GM20431 (cell line): ENCODE data around the gene GRIK4.

Experiments
- in situ Hi-C: fragments of 300-500 bp; cut with MseI, MboI; formaldehyde crosslinking; loops from one replicate; pipeline ENCODE4 v1.15.0; 2020; ENCODE audit warnings: low sequenced_read_pairs; ENCODE audit not compliant: unreplicated experiment

GRIK4 gene

GRCh38 chr11:120880498-120881175, 369.1 kb downstream of the GRIK4 start:
- in situ Hi-C loops: no loop called here

- in situ Hi-C loops: no loop called here
These were observed 370.0 kb downstream of the GRIK4 start for GRCh38 chr11:120881596-120881995.

GRCh38 chr11:120882175-120882574, 370.6 kb downstream of the GRIK4 start:
- in situ Hi-C loops: no loop called here

- in situ Hi-C loops: no loop called here
These were observed 372.0 kb downstream of the GRIK4 start for GRCh38 chr11:120883404-120884080.

GRCh38 chr11:120884154-120885020, 372.8 kb downstream of the GRIK4 start:
- in situ Hi-C loops: no loop called here

- in situ Hi-C loops: no loop called here
These were observed 379.2 kb downstream of the GRIK4 start for GRCh38 chr11:120890609-120891320.

GRCh38 chr11:120893440-120894201, 382.1 kb downstream of the GRIK4 start:
- in situ Hi-C loops: no loop called here

GRCh38 chr11:120894202-120894985, 382.8 kb downstream of the GRIK4 start:
- in situ Hi-C loops: no loop called here

- in situ Hi-C loops: no loop called here
These were observed 385.1 kb downstream of the GRIK4 start for GRCh38 chr11:120896687-120897086.

GRCh38 chr11:120898568-120898967, 387.0 kb downstream of the GRIK4 start:
- in situ Hi-C loops: no loop called here

GRCh38 chr11:120899720-120900119, 388.2 kb downstream of the GRIK4 start:
- in situ Hi-C loops: no loop called here

- in situ Hi-C loops: no loop called here
These were observed 389.1 kb downstream of the GRIK4 start for GRCh38 chr11:120900643-120901042.

- in situ Hi-C loops: no loop called here
These were observed 392.1 kb downstream of the GRIK4 start for GRCh38 chr11:120903686-120904085.

- in situ Hi-C loops: no loop called here
These were observed 392.6 kb downstream of the GRIK4 start for GRCh38 chr11:120904116-120904515.

GRCh38 chr11:120906766-120907165, 395.2 kb downstream of the GRIK4 start:
- in situ Hi-C loops: no loop called here

- in situ Hi-C loops: no loop called here
These were observed 396.4 kb downstream of the GRIK4 start for GRCh38 chr11:120907971-120908370.

GRCh38 chr11:120908461-120909181, 397.1 kb downstream of the GRIK4 start:
- in situ Hi-C loops: no loop called here
